ENCODE measurements around the gene KAZN.

Gene KAZN

DNA sequence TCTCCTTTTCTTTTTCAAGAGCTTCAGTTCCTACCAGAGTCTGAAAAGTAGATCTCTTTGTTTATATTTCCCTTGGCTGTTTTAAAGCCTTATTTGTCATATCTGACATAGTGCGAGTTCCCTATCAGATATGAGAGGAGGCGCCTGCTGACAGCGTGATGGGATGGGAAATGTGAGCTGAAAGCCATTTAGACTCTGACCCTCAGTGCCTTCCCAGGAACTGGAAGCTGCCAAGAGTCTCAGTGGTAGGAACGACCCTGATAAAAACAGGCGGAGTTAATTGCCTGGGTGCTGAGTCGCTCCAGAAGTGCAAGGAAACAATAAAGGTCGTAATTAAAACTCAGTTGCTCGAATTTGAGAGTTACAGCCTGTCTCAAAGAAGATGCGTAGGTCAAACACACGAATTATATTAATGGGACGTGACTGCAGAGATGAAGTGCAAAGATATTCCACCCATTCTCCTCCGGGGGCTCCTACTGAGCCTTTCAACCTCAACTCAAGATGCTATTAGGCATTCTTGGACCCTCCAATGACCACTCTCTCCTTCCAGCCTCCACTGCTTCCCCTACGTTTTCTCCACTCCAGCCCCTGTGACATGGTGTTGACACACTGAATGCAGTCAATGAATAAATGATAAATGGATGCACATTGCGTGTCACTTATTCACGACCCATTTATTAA is 84.6 kb downstream of the KAZN start:
- Histone ChIP-seq H3K4me1 (ENCODE audit: control insufficient read depth, low read depth, low read length) (peaks cover 22% of the 10 kb centered on the region), H3K36me3 (ENCODE audit: control insufficient read depth, low read depth, low read length) (no peaks in the 10 kb centered on the region), H3K9ac (ENCODE audit: low read length) (no peak overlapping the region), H3K27me3 (ENCODE audit: control insufficient read depth, insufficient read depth, low read length) (no peaks in the 10 kb centered on the region), H3K9me3 (ENCODE audit: control insufficient read depth, low read depth, low read length) (no peaks in the 10 kb centered on the region), H3K4me3 (ENCODE audit: low read length) (no peak overlapping the region), H3K27ac (ENCODE audit: low read length) (no peak overlapping the region)

DNA sequence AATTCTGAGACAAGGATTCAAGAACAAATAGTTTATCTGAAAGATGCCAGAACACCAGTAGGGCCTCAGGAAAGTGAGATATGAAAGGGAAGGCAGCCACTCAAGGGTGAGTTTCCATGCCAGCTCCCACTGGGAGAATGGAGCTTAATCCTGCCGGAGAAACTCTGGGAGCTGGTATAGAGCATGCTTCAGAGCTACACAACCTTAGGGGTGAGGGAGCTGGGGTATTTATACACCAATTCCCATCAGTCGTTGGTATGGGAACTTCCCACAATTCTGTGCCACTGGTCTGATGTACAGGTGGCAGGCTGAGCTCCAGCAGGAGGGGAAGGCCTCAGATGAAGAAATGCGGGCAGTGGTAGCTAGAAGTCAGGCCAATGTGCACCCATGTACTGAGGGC is 86.6 kb downstream of the KAZN start:
- Histone ChIP-seq H3K27ac (ENCODE audit: low read length) (no peak overlapping the region), H3K36me3 (ENCODE audit: control insufficient read depth, low read depth, low read length) (no peaks in the 10 kb centered on the region), H3K9me3 (ENCODE audit: control insufficient read depth, low read depth, low read length) (no peaks in the 10 kb centered on the region), H3K4me3 (ENCODE audit: low read length) (no peak overlapping the region), H3K27me3 (ENCODE audit: control insufficient read depth, insufficient read depth, low read length) (no peaks in the 10 kb centered on the region), H3K9ac (ENCODE audit: low read length) (no peak overlapping the region), H3K4me1 (ENCODE audit: control insufficient read depth, low read depth, low read length) (peaks cover 6% of the 10 kb centered on the region)

DNA sequence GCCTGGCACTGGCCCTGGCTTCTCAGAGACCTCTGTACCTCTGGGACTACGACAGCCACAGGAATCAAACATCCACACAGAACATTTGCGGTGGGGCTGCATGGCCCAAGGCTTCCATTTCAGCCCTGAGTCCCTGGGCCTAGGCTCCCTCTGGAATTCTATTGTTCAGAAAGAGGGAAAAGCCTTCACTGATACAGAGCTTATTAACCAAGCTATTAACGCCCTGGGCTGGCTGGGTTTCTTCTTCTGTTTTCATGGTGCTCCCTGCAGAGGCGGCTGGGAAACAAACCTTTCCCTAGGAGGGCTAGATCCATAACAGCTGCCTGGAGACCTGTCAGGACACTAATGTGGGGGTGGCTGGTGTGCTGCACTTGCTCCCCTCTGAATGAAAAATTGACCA is 88.2 kb downstream of the KAZN start:
- no peak overlapping the region for H3K4me3 ChIP-seq (ENCODE audit: low read length)
- no peaks in the 10 kb centered on the region for H3K9me3 ChIP-seq (ENCODE audit: control insufficient read depth, low read depth, low read length)
- peaks cover 6% of the 10 kb centered on the region for H3K4me1 ChIP-seq (ENCODE audit: control insufficient read depth, low read depth, low read length)
- H3K27ac ChIP-seq (ENCODE audit: low read length): no peak overlapping the region
- no peak overlapping the region for H3K9ac ChIP-seq (ENCODE audit: low read length)
- no peaks in the 10 kb centered on the region for H3K36me3 ChIP-seq (ENCODE audit: control insufficient read depth, low read depth, low read length)
- H3K27me3 ChIP-seq (ENCODE audit: control insufficient read depth, insufficient read depth, low read length): no peaks in the 10 kb centered on the region

DNA sequence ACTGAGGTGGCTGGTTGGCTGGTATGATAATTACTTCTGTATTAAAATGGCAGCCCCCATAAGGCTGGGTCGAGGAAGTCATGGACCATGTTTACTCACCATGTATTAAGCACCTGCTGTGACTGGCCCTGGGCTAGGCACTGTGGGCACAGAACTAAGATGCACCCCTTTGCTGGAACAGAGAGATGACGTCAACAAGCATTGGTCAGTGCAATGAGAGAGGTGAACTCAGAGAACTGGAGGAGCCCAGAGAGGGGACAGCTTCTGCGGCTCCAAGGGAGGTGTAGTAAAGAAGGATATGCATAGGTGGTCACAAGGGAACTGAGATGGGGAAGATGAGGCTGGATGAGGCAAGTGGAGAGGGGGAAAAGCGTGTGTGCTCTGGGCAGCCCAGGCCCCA is 88.7 kb downstream of the KAZN start:
- Histone ChIP-seq H3K27ac (ENCODE audit: low read length) (no peak overlapping the region), H3K27me3 (ENCODE audit: control insufficient read depth, insufficient read depth, low read length) (no peaks in the 10 kb centered on the region), H3K4me1 (ENCODE audit: control insufficient read depth, low read depth, low read length) (peaks cover 6% of the 10 kb centered on the region), H3K4me3 (ENCODE audit: low read length) (no peak overlapping the region), H3K9ac (ENCODE audit: low read length) (no peak overlapping the region), H3K9me3 (ENCODE audit: control insufficient read depth, low read depth, low read length) (no peaks in the 10 kb centered on the region), H3K36me3 (ENCODE audit: control insufficient read depth, low read depth, low read length) (no peaks in the 10 kb centered on the region)

DNA sequence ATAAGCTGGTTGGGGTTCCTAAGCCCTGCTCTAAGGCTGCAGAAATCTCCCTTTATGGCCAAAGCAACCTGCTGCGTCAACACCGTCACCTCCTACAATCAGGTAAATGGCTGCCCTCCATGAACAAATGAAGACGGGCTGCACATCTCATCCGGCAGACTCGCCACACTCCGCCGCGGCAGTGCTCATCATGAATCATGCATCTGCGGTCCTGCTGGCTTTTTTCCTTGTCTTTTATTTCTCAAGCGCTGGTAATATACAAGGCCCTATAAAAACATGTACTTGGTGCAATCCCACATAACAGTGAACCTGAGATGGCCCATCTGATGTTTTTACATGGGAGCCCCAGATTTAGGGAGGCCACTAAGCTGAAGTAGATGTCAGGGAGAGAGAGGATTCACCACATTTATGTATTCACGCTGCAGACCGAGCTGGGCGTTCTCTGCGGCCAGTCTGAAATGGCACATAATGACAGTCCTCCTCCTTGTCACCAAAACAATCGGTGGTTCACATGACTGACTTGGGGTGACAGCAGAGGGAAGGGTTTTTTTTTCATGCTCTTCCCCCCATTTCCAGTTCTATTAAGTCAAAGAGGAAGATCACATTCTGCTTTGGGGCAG is 91.6 kb downstream of the KAZN start:
- Histone ChIP-seq H3K27ac (ENCODE audit: low read length) (no peak overlapping the region), H3K9ac (ENCODE audit: low read length) (no peak overlapping the region), H3K9me3 (ENCODE audit: control insufficient read depth, low read depth, low read length) (no peaks in the 10 kb centered on the region), H3K27me3 (ENCODE audit: control insufficient read depth, insufficient read depth, low read length) (no peaks in the 10 kb centered on the region), H3K4me3 (ENCODE audit: low read length) (no peak overlapping the region), H3K4me1 (ENCODE audit: control insufficient read depth, low read depth, low read length) (peaks cover 6% of the 10 kb centered on the region), H3K36me3 (ENCODE audit: control insufficient read depth, low read depth, low read length) (no peaks in the 10 kb centered on the region)

DNA sequence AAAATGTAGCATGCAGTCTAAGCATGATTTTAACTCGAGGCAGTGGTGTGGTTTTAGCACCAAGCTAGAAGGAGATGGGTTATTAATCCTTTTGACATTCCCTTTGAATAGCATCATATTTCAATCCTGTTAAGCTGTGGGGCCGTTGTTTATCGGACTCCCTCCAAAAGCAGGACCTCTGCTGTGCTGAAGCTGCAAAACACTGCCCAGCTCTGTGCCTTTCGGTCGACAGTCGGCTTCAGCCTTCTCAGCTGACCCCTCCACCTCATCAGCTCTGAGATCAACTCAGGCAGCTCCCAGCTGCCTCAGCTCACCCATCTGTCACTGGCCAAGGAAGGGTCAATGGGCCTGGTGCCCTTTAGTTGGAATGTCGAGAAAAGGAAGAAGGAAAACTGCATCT is 95.5 kb downstream of the KAZN start:
- H3K27me3 ChIP-seq (ENCODE audit: control insufficient read depth, insufficient read depth, low read length): no peaks in the 10 kb centered on the region
- H3K36me3 ChIP-seq (ENCODE audit: control insufficient read depth, low read depth, low read length): no peaks in the 10 kb centered on the region
- H3K4me3 ChIP-seq (ENCODE audit: low read length): no peak overlapping the region
- no peaks in the 10 kb centered on the region for H3K4me1 ChIP-seq (ENCODE audit: control insufficient read depth, low read depth, low read length)
- H3K9me3 ChIP-seq (ENCODE audit: control insufficient read depth, low read depth, low read length): no peaks in the 10 kb centered on the region
- H3K27ac ChIP-seq (ENCODE audit: low read length): no peak overlapping the region
- H3K9ac ChIP-seq (ENCODE audit: low read length): no peak overlapping the region

DNA sequence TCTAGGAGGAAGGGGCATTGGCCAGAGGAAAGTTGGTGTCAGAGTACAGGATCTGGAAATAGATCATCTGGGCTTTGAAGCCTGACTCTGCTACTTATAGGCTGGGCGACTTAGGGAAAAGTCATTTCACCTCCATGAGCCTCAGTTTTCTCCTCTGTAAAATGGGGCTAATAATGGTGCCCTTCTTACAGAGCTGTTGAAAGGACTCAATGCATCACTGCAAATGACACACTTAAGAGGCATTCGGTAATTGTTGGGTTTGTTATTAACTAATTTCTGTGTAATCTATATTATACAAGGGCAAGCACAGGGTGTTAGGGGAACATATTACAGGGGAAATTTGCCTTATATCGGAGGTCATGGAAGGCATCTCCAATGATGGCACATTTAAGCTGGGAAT is 96.1 kb downstream of the KAZN start:
- no peaks in the 10 kb centered on the region for H3K4me1 ChIP-seq (ENCODE audit: control insufficient read depth, low read depth, low read length)
- H3K27me3 ChIP-seq (ENCODE audit: control insufficient read depth, insufficient read depth, low read length): no peaks in the 10 kb centered on the region
- no peak overlapping the region for H3K4me3 ChIP-seq (ENCODE audit: low read length)
- no peak overlapping the region for H3K27ac ChIP-seq (ENCODE audit: low read length)
- H3K9ac ChIP-seq (ENCODE audit: low read length): no peak overlapping the region
- H3K36me3 ChIP-seq (ENCODE audit: control insufficient read depth, low read depth, low read length): no peaks in the 10 kb centered on the region
- no peaks in the 10 kb centered on the region for H3K9me3 ChIP-seq (ENCODE audit: control insufficient read depth, low read depth, low read length)

DNA sequence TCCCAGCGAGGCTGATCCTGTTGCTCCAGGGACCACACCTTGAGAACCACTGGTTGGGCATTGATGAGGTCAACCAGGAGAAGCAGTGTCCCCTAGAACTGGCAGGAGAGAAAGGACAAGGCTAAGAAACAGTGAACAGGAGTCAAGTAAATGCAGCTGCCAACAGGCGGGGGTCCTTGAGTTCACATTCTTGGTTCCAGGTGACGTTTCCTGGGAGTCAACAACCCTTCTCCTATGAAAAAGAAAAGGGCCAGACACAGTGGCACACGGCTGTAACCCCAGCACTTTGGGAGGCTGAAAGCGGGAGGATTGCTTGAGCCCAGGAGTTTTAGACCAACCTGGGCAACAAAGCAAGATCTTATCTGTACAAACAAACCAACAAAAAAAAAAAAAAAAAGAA is 98.3 kb downstream of the KAZN start:
- Histone ChIP-seq H3K9me3 (ENCODE audit: control insufficient read depth, low read depth, low read length) (no peaks in the 10 kb centered on the region), H3K36me3 (ENCODE audit: control insufficient read depth, low read depth, low read length) (no peaks in the 10 kb centered on the region), H3K9ac (ENCODE audit: low read length) (no peak overlapping the region), H3K27me3 (ENCODE audit: control insufficient read depth, insufficient read depth, low read length) (no peaks in the 10 kb centered on the region), H3K27ac (ENCODE audit: low read length) (no peak overlapping the region), H3K4me3 (ENCODE audit: low read length) (no peak overlapping the region), H3K4me1 (ENCODE audit: control insufficient read depth, low read depth, low read length) (no peaks in the 10 kb centered on the region)

DNA sequence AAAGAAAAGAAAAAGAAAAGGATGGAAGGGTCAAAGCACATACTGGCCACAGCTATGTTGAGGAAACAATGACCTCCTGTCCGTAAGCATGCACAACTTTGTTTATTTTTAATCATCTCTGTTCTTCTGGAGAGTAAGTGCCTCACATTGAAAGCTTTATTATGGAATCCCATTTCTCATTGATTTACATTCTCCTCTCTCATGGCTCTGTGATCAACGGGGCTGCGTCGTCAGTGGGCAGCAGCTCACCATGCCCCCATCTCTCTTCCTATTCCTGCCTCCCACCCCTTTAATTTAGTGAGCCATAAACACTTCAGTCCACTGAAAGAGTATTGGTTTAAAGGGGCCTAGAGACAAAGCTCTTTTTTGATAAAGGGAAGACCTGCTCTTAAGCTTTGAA is 98.9 kb downstream of the KAZN start:
- H3K36me3 ChIP-seq (ENCODE audit: control insufficient read depth, low read depth, low read length): no peaks in the 10 kb centered on the region
- no peak overlapping the region for H3K27ac ChIP-seq (ENCODE audit: low read length)
- no peak overlapping the region for H3K4me3 ChIP-seq (ENCODE audit: low read length)
- H3K9me3 ChIP-seq (ENCODE audit: control insufficient read depth, low read depth, low read length): no peaks in the 10 kb centered on the region
- H3K4me1 ChIP-seq (ENCODE audit: control insufficient read depth, low read depth, low read length): no peaks in the 10 kb centered on the region
- no peaks in the 10 kb centered on the region for H3K27me3 ChIP-seq (ENCODE audit: control insufficient read depth, insufficient read depth, low read length)
- no peak overlapping the region for H3K9ac ChIP-seq (ENCODE audit: low read length)

DNA sequence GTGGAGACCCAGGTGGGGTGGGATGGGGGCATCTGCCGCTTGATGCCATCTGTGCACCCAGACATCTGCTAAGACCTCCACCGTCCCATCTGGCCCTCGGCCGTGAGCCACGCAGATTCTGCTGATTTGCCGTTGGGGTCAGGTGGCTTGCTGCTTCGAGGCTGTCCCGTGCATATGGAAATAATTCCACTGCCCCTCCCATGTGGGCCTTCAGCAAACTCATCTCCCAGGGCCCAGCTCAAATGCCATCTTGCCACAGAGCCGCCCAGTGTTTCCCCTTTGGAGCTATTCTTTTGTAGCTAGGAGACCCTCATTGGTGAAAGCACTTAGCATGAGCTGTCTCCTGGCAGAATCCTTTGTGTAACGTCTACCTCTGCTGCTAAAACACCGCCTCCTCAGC is 99.8 kb downstream of the KAZN start:
- no peak overlapping the region for H3K9ac ChIP-seq (ENCODE audit: low read length)
- no peaks in the 10 kb centered on the region for H3K9me3 ChIP-seq (ENCODE audit: control insufficient read depth, low read depth, low read length)
- no peaks in the 10 kb centered on the region for H3K27me3 ChIP-seq (ENCODE audit: control insufficient read depth, insufficient read depth, low read length)
- H3K27ac ChIP-seq (ENCODE audit: low read length): no peak overlapping the region
- H3K4me3 ChIP-seq (ENCODE audit: low read length): no peak overlapping the region
- H3K36me3 ChIP-seq (ENCODE audit: control insufficient read depth, low read depth, low read length): no peaks in the 10 kb centered on the region
- no peaks in the 10 kb centered on the region for H3K4me1 ChIP-seq (ENCODE audit: control insufficient read depth, low read depth, low read length)

DNA sequence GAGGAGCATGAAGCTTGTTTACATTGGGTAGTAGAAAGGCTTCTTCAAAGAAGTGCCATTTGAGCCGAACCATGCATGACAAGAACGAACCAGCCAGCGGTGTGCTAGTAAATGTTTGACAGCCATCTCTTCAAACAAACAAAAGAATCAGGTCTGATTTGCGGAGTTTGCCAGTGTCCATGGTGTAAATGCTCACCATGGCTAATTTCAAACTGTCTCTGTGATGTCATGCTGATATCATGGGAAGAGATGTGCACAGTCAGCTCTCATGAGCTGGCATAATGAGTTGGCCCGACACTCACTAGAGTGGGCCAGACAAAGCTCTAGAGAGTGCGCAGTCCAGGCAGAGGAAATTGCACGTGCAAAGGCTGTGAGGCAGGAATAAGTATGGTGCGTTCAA is 101.1 kb downstream of the KAZN start:
- H3K9ac ChIP-seq (ENCODE audit: low read length): no peak overlapping the region
- H3K4me3 ChIP-seq (ENCODE audit: low read length): no peak overlapping the region
- no peaks in the 10 kb centered on the region for H3K36me3 ChIP-seq (ENCODE audit: control insufficient read depth, low read depth, low read length)
- no peaks in the 10 kb centered on the region for H3K27me3 ChIP-seq (ENCODE audit: control insufficient read depth, insufficient read depth, low read length)
- no peak overlapping the region for H3K27ac ChIP-seq (ENCODE audit: low read length)
- no peaks in the 10 kb centered on the region for H3K4me1 ChIP-seq (ENCODE audit: control insufficient read depth, low read depth, low read length)
- H3K9me3 ChIP-seq (ENCODE audit: control insufficient read depth, low read depth, low read length): no peaks in the 10 kb centered on the region

DNA sequence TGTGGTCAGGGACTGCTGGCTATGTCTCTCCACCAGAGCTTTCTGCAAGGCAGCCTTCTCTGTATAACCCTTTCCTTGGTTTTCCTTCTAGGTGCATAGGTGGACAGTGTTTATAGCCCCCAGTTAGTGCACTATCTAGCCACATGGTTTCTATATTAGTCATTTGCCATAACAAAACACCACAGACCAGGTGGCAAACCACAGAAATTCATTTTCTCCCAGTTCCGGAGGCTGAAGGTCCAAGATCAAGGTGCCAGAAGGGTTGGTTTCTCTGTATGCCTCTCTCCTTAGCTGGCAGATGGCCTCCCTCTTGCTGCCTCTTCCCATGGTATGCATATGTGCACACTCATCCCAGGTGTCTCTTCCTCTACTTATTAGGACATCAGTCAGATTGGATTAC is 106.4 kb downstream of the KAZN start:
- Histone ChIP-seq H3K27ac (ENCODE audit: low read length) (no peak overlapping the region), H3K9me3 (ENCODE audit: control insufficient read depth, low read depth, low read length) (no peaks in the 10 kb centered on the region), H3K4me3 (ENCODE audit: low read length) (no peak overlapping the region), H3K9ac (ENCODE audit: low read length) (no peak overlapping the region), H3K4me1 (ENCODE audit: control insufficient read depth, low read depth, low read length) (no peaks in the 10 kb centered on the region), H3K36me3 (ENCODE audit: control insufficient read depth, low read depth, low read length) (no peaks in the 10 kb centered on the region), H3K27me3 (ENCODE audit: control insufficient read depth, insufficient read depth, low read length) (no peaks in the 10 kb centered on the region)

All from iPS-18a (cell line).